ENCODE data around the gene ADGRV1.

GRCh38 chr5:90983148-90983547 lies 424.6 kb downstream of the ADGRV1 start:
- no peak for TF ChIP-seq POLR2AphosphoS5 (IDR thresholded peaks at IDR 0.05; ENCODE audit: borderline replicate concordance, low read depth, low read length)
- no peak for TF ChIP-seq FOXP2 (optimal IDR thresholded peaks at IDR 0.05; ENCODE audit: control extremely low read depth, extremely low read length, insufficient read depth)
- no peak for TF ChIP-seq EZH2 (IDR thresholded peaks at IDR 0.05)

Measured in SK-N-MC (cell line).